Neural cell (in vitro differentiated cells): ENCODE data around the gene NR2F6. TPM values are rescaled to one million over a fixed set of nuclear protein-coding genes. Genes with fewer than 3 reads are reported as not detected.
"Not testable (repeated sequence)": the region's sequence is repeated elsewhere in the genome, so short reads cannot be mapped to it uniquely, and the experiment has no call there.

Source experiments
- H2AFZ ChIP-seq: fragments of 200-600, 300-800 bp; sonication (generic), shearing (Covaris generic); 2 replicates; pipeline ENCODE4 v1.6.0; 2014; ENCODE audit warnings: low read depth, mild to moderate bottlenecking, antibody characterized with exemption, low read length, moderate library complexity
- H3F3A ChIP-seq: fragments of 200-600 bp; shearing (Covaris generic); 2 replicates; pipeline ENCODE4 v1.6.1; 2016; ENCODE audit warnings: mild to moderate bottlenecking, moderate library complexity, mixed read lengths, antibody characterized with exemption, low read length; ENCODE audit not compliant: insufficient read depth, poor library complexity, severe bottlenecking
- H3K27ac ChIP-seq: fragments of 200-600, 300-800 bp; sonication (generic), shearing (Covaris generic); 2 replicates; pipeline ENCODE4 v1.5.1; 2014; ENCODE audit warnings: mild to moderate bottlenecking, low read length, moderate library complexity
- H3K27me3 ChIP-seq: fragments of 300-800, 200-600 bp; sonication (generic), shearing (Covaris generic); 2 replicates; pipeline ENCODE4 v1.6.0; 2014; ENCODE audit warnings: mild to moderate bottlenecking, low read depth, low read length, moderate library complexity; ENCODE audit not compliant: insufficient read depth
- H3K36me3 ChIP-seq: fragments of 300-800, 200-600 bp; sonication (generic), shearing (Covaris generic); 2 replicates; pipeline ENCODE4 v1.5.1; 2014; ENCODE audit warnings: mild to moderate bottlenecking, antibody characterized with exemption, low read length, moderate library complexity; ENCODE audit not compliant: insufficient read depth
- H3K4me2 ChIP-seq: fragments of 300-800, 200-600 bp; sonication (generic), shearing (Covaris generic); 2 replicates; pipeline ENCODE4 v1.6.0; 2014; ENCODE audit warnings: mild to moderate bottlenecking, low read length
- H3K4me3 ChIP-seq: fragments of 300-800, 200-600 bp; sonication (generic), shearing (Covaris generic); 2 replicates; pipeline ENCODE4 v1.5.1; 2014; ENCODE audit warnings: mild to moderate bottlenecking, low read length, moderate library complexity
- H3K79me2 ChIP-seq: fragments of 200-600 bp; shearing (Covaris generic); replicated peaks from 2 replicates; pipeline ENCODE4 v1.6.0; 2014; ENCODE audit warnings: mild to moderate bottlenecking, low read length, moderate library complexity; ENCODE audit not compliant: insufficient read depth
- H3K9ac ChIP-seq: fragments of 300-800, 200-600 bp; sonication (generic), shearing (Covaris generic); 2 replicates; pipeline ENCODE4 v1.6.1; 2016; ENCODE audit warnings: mild to moderate bottlenecking, low read length, mixed read lengths
- H3K9me2 ChIP-seq: fragments of 200-600 bp; shearing (Covaris generic); 2 replicates; pipeline ENCODE4 v1.6.1; 2016; ENCODE audit warnings: mild to moderate bottlenecking, low read length, mixed read lengths; ENCODE audit not compliant: insufficient read depth
- H3K9me3 ChIP-seq: fragments of 200-600, 300-800 bp; sonication (generic), shearing (Covaris generic); 2 replicates; pipeline ENCODE4 v1.6.1; 2016; ENCODE audit warnings: mild to moderate bottlenecking, mixed run types, low read length, moderate library complexity, mixed read lengths
- H4K20me1 ChIP-seq: fragments of 200-600 bp; shearing (Covaris generic); 2 replicates; pipeline ENCODE4 v1.6.1; 2016; ENCODE audit warnings: mild to moderate bottlenecking, mixed run types; ENCODE audit not compliant: insufficient read depth
- CTCF ChIP-seq: fragments of 450-650 bp; IDR thresholded peaks from 2 replicates; pipeline ENCODE4 v1.5.1; 2014; ENCODE audit warnings: antibody characterized with exemption, mild to moderate bottlenecking, moderate library complexity; ENCODE audit not compliant: poor library complexity, severe bottlenecking
- EP300 ChIP-seq: fragments of 450-650 bp; conservative IDR thresholded peaks from 2 replicates; pipeline ENCODE4 v1.6.1; 2014; ENCODE audit warnings: antibody characterized with exemption, mild to moderate bottlenecking, moderate library complexity; ENCODE audit not compliant: poor library complexity, severe bottlenecking
- EZH2 ChIP-seq: fragments of 200-600, 300-800 bp; shearing (Covaris generic), sonication (generic); IDR thresholded peaks from 2 replicates; pipeline ENCODE4 v1.6.1; 2014; ENCODE audit warnings: antibody characterized with exemption, low read length, borderline replicate concordance, mild to moderate bottlenecking; ENCODE audit not compliant: insufficient read depth, poor library complexity, severe bottlenecking
- MXI1 ChIP-seq: fragments of 450-650 bp; conservative IDR thresholded peaks from 2 replicates; pipeline ENCODE4 v1.6.1; 2014; ENCODE audit warnings: antibody characterized with exemption, mild to moderate bottlenecking; ENCODE audit not compliant: poor library complexity, severe bottlenecking
- POLR2AphosphoS5 ChIP-seq: IDR thresholded peaks from 2 replicates; pipeline ENCODE4 v1.6.1; 2012
- RAD21 ChIP-seq: fragments of 450-650 bp; conservative IDR thresholded peaks from 2 replicates; pipeline ENCODE4 v1.6.1; 2014; ENCODE audit warnings: antibody characterized with exemption, mild to moderate bottlenecking, moderate library complexity
- REST ChIP-seq: IDR thresholded peaks from 2 replicates; pipeline ENCODE4 v1.6.1; 2012; ENCODE audit warnings: borderline replicate concordance
- SMC3 ChIP-seq: fragments of 450-650 bp; conservative IDR thresholded peaks from 2 replicates; pipeline ENCODE4 v1.6.1; 2014; ENCODE audit warnings: antibody characterized with exemption, mild to moderate bottlenecking, moderate library complexity; ENCODE audit not compliant: poor library complexity
- TAF1 ChIP-seq: IDR thresholded peaks from 2 replicates; pipeline ENCODE4 v1.6.1; 2012; ENCODE audit warnings: low read depth
- polyA plus RNA-seq: library from polyadenylated mRNA; depleted of rRNA; stranded (reverse); fragments of >200 nt; gene quantifications from 2 replicates; pipeline ENCODE4 v1.2.3, GENCODE V29; 2014

NR2F6 gene
- polyA plus RNA-seq, 1 donor from 2014 or later = 26.9 TPM

- Histone ChIP-seq H3K9me2 (no peaks in the 10 kb centered on the region), H3K9ac (no peak overlapping the region), H3K4me2 (no peak overlapping the region), H3K9me3 (no peaks in the 10 kb centered on the region), H3K79me2 (no peaks in the 10 kb centered on the region), H3K4me3 (no peak overlapping the region), H3F3A (no peaks in the 10 kb centered on the region), H3K36me3 (no peaks in the 10 kb centered on the region), H4K20me1 (no peaks in the 10 kb centered on the region), H3K27me3 (no peaks in the 10 kb centered on the region), H3K27ac (no peak overlapping the region), H2AFZ (no peak overlapping the region)
- TF ChIP-seq EP300 (no peak), POLR2AphosphoS5 (no peak), SMC3 (no peak), MXI1 (no peak), REST (no peak)
Observed at GRCh38 chr19:17275441-17276175, 29.9 kb upstream of the NR2F6 start.

- not testable (repeated sequence) for H3F3A ChIP-seq
Observed at GRCh38 chr19:17274892-17275291, 29.2 kb upstream of the NR2F6 start.

GRCh38 chr19:17268754-17269153, 23.0 kb upstream of the NR2F6 start:
- no peak for TF ChIP-seq SMC3
- no peak for TF ChIP-seq CTCF
- no peak for TF ChIP-seq REST
- no peak for TF ChIP-seq MXI1
- no peak for TF ChIP-seq RAD21
- no peak for TF ChIP-seq EZH2
- TF ChIP-seq EP300 = no peak
- TF ChIP-seq POLR2AphosphoS5 = no peak
- no peak for TF ChIP-seq TAF1
- H3F3A ChIP-seq = no peaks in the 10 kb centered on the region
- no peaks in the 10 kb centered on the region for H3K27me3 ChIP-seq
- H3K4me3 ChIP-seq = no peak overlapping the region
- H3K9me3 ChIP-seq = no peaks in the 10 kb centered on the region
- H4K20me1 ChIP-seq = no peaks in the 10 kb centered on the region
- H3K36me3 ChIP-seq = no peaks in the 10 kb centered on the region
- H3K9me2 ChIP-seq = no peaks in the 10 kb centered on the region
- H3K4me2 ChIP-seq = no peak overlapping the region
- no peak overlapping the region for H3K9ac ChIP-seq
- peaks cover 9% of the 10 kb centered on the region for H3K79me2 ChIP-seq
- no peak overlapping the region for H3K27ac ChIP-seq
- no peak overlapping the region for H2AFZ ChIP-seq

More at GRCh38 chr19:17274892-17275291, 29.2 kb upstream of the NR2F6 start:
- H3K36me3 ChIP-seq, H3K9me2 ChIP-seq, H4K20me1 ChIP-seq, H3K9me3 ChIP-seq, H3K9ac ChIP-seq, H3K4me3 ChIP-seq, H2AFZ ChIP-seq, H3K4me2 ChIP-seq, H3K27me3 ChIP-seq, H3K27ac ChIP-seq, H3K79me2 ChIP-seq: not testable (repeated sequence)
